GM18873 (cell line): ENCODE results near the gene DGKG.

Experiments used
- ATAC-seq: cut with Tn5 transposase; IDR thresholded peaks from one replicate; pipeline ENCODE4 v1.9.1; 2021; ENCODE audit warnings: mild to moderate bottlenecking, moderate library complexity, moderate number of reproducible peaks; ENCODE audit not compliant: unreplicated experiment, low FRiP score

Gene DGKG

GRCh38 chr3:186181901-186182300 lies 180.1 kb downstream of the DGKG start:
- no peak for ATAC-seq

- no peak for ATAC-seq
These were observed 181.0 kb downstream of the DGKG start for GRCh38 chr3:186180891-186181481.

- ATAC-seq = no peak
These were observed 181.9 kb downstream of the DGKG start for GRCh38 chr3:186180151-186180550.

- no peak for ATAC-seq
These were observed 183.6 kb downstream of the DGKG start for GRCh38 chr3:186178412-186178811.

GRCh38 chr3:186176373-186176990 lies 185.6 kb downstream of the DGKG start:
- ATAC-seq = no peak

- ATAC-seq = no peak
These were observed 188.7 kb downstream of the DGKG start for GRCh38 chr3:186173224-186173815.

GRCh38 chr3:186172353-186172752 lies 189.7 kb downstream of the DGKG start:
- ATAC-seq = no peak

- no peak for ATAC-seq
These were observed 190.5 kb downstream of the DGKG start for GRCh38 chr3:186171521-186171920.

- no peak for ATAC-seq
These were observed 191.5 kb downstream of the DGKG start for GRCh38 chr3:186170516-186170915.

- no peak for ATAC-seq
These were observed 192.7 kb downstream of the DGKG start for GRCh38 chr3:186169379-186169778.

GRCh38 chr3:186168976-186169375 lies 193.1 kb downstream of the DGKG start:
- ATAC-seq = no peak

GRCh38 chr3:186167646-186168395 lies 194.2 kb downstream of the DGKG start:
- no peak for ATAC-seq

GRCh38 chr3:186166491-186167288 lies 195.3 kb downstream of the DGKG start:
- no peak for ATAC-seq

GRCh38 chr3:186166036-186166435 lies 196.0 kb downstream of the DGKG start:
- no peak for ATAC-seq

GRCh38 chr3:186165331-186165730 lies 196.7 kb downstream of the DGKG start:
- no peak for ATAC-seq

GRCh38 chr3:186164696-186165095 lies 197.3 kb downstream of the DGKG start:
- ATAC-seq = no peak

GRCh38 chr3:186162221-186162620 lies 199.8 kb downstream of the DGKG start:
- ATAC-seq = no peak

- no peak for ATAC-seq
These were observed 201.3 kb downstream of the DGKG start for GRCh38 chr3:186160691-186161243.

- no peak for ATAC-seq
These were observed 207.4 kb downstream of the DGKG start for GRCh38 chr3:186154641-186155040.

- ATAC-seq = peak; percentile 84
These were observed 209.1 kb downstream of the DGKG start for GRCh38 chr3:186152889-186153292.
